CD4-positive, alpha-beta T cell treated with Interleukin-15 for 4 hours (primary cell): ENCODE measurements around the gene C10orf105.
A peak's percentile ranks its signal among the peaks of the same experiment; 100 is the strongest.

Experiments used
- DNase-seq: peaks from one replicate; pipeline ENCODE4 v3.0.0-alpha.2; 2020; ENCODE audit warnings: low spot score

C10orf105 gene

DNA sequence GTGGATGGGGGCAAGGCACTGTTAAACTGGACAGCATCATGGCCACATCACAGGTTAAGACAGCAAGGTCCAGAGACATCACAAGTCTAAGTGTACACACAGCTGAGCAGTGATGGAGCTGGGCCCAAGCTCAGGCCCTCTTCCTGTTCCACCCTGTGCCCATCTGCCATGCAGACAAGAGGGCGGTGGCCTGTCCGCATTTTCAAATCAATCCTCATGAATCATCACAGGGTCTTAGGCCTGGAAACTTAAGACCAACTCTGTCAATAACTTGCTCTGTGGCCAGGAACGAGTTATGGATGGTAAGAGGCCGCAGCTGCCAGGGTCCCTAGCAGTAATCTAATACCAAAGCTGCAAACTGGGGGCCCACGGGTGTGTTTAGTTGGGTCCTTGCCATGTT, 3.2 kb downstream of the C10orf105 start:
- DNase-seq: no peak

DNA sequence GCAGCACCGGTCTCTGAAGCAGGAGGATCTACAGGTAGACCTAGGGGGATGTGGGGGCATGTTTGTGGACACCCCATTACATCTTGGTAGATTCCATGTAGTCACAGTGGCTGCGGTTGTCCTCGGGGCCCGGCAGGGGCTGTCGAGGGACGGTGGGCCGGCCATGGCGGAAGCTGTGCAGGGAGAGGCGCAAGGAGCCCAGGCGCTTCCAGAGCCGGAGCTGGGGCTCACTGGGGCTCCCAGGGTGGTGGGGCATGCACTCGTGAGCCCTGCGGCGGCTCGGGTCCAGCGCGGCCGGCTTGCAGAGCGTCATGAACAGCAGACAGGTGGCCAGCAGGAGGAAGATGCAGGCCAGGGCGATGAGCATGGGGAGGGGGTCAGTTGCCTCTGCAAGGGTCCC, 3.7 kb downstream of the C10orf105 start:
- no peak for DNase-seq

- no peak for DNase-seq
Measured at GRCh38 chr10:71715026-71715425, 4.6 kb downstream of the C10orf105 start.

GRCh38 chr10:71714592-71714991, 5.0 kb downstream of the C10orf105 start:
- DNase-seq: no peak

GRCh38 chr10:71714031-71714410, 5.6 kb downstream of the C10orf105 start:
- no peak for DNase-seq

DNA sequence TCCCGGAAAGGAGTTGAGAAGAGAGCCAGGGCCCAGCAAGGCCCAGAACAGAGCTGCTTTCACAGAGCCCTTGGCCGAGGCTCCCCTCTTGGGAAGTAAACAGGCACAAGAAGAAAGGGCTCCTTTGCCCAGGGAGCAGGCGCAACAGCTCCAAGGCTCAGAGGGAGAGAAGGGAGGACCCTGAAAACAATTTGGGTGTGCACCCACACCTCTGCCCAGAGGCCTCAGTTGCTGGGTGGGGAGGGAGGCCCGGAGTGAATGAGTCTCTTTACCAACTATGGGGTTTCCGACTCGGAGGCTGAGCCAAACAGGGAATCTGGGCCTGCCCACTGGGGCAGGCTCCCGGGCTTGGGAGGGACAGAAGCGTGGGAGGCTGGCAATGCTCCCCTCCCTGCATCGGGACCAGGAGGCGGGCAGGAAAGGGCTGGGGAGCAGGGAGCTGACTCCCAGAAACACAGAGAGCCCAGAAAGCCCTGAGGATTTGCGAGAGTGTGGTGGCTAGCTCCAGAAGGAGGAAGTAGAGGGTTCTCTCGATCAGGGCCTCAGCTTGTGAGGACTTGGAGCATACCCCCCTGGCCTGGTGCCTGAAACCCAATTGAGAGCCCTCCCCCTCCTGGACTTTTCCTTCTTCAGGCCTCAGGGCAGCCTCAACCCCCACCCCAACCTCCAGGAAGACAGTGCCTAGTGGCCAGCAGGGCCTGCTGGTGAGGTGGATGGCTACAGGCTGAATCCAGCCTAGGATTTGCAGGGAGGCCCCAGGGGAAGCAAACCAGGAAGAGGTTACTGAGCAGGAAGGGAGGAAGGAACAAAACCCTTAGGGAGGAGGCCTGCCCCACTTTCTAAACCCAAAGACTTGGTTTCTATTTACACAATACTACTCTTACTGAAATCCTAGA, 6.2 kb downstream of the C10orf105 start:
- peak; percentile 52 for DNase-seq

DNA sequence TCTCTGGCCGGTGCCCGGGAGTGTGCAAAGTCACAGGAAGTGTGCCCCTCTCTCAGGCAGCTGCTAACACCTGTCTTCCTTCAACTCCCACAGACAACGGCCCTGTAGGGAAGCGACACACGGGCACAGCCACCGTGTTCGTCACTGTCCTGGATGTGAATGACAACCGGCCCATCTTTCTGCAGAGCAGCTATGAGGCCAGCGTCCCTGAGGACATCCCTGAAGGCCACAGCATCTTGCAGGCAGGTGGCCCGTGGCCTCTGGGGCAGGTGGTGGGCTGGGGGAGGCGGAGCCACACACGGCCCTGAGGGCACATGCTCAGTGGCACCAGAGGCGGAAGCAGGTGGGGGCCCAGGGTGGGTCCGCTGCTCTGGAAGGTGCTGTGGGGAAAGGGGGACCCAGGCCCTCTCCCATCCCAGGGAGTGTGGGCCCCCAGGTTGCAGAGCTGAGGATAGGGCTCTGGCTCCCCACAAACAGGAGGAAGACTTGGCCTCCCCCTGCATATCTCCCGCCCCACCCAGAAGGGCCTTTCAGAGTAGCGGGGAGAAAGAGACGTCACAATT, 6.9 kb downstream of the C10orf105 start:
- DNase-seq: peak; percentile 60

GRCh38 chr10:71712170-71712569, 7.4 kb downstream of the C10orf105 start:
- DNase-seq: no peak

DNA sequence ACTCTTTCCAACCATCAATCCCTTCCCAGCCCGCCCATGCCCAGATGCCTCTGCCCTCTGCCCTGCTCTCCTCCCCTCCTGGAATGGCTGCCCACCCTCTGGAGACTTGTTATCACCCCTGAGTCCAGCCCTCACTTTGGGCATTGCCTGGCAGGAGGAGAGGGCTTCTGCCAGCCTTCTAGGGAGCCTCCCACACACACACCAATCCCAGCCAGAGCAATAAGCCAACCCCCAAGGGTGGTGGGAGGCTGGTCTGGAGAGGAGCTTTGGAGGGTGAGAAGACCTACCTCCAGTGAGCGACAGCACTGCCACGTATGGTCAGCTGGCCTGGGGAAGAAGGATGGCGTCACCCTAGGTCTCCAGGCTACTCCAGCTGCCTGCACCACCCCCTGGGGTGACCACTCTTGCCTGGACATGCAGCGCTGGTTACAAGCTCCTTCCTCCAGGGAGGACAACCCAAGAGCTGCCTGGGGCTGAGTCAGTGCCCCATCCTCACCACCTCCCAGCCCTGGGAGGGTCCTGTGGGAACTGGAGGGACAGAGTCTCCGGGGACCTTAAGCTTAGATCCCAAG, 8.4 kb downstream of the C10orf105 start:
- no peak for DNase-seq

DNA sequence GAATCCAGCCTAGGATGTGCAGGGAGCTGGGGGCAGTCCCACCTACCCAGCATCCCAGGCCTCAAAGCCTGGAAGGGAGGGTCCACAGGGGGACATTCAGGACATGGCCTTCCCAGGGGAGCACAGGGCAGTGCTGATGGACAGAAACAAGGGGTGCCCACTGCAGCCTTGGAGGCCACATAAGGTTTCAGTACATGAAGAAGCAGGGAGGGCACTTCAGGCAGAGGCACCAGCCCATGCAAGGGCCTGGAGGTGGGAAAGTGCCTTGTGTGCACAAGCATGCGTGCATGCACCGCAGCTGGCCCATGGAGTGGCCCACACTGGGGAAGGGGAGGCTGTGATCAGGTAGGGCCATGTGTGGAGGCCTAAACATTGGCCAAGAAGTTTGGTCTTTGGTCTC, 9.1 kb downstream of the C10orf105 start:
- DNase-seq: no peak

GRCh38 chr10:71708897-71709882, 10.4 kb downstream of the C10orf105 start:
- DNase-seq: no peak

DNA sequence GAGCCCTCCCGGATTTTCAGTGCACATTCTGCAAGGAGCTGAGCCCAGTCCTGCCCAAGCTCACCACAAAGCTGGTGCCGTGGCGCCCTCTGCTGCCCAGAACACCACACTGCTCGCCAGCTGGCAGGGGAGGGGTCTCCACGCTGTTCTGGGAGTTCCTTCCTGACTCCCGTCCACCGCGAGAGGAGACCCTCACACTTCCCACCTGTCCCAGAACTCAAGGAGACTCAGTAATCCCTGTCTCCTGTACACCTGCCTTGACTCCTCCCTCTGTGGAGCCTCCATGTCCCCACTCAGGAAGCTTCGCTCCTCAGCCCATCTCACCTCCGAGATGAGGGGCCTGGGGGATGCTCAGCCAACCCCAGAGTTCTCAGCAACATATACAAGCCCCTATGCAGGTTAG, 11.3 kb downstream of the C10orf105 start:
- peak; percentile 69 for DNase-seq

DNA sequence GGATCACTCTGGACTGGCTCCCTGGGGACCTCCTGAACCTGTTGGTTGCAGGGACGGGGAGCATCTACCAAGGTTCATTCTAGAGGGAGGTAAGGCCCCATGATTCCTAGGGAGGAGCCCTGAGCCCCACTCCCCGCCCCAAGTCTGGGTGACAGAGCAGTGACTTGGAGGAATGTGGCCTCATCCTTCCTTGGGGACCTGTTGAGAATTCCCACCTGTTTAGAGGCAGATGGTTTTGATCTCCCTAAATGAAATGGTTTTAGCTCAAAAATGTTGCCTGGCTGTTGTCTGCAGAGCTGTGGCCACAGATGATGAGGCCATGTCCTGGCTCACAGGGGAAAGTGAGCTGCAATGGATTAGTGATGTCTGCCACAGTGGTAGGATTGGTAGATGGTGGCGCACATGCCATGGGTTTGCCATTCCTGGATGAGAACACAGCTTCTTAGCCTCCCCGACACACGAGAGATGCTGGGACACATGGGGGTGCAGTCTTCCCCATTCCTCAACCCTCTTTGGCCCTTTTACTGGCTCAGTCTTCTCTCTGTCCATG, 12.3 kb downstream of the C10orf105 start:
- no peak for DNase-seq

- DNase-seq: no peak
Measured at GRCh38 chr10:71706216-71707121, 13.1 kb downstream of the C10orf105 start.

- no peak for DNase-seq
Measured at GRCh38 chr10:71705582-71705981, 14.0 kb downstream of the C10orf105 start.

DNA sequence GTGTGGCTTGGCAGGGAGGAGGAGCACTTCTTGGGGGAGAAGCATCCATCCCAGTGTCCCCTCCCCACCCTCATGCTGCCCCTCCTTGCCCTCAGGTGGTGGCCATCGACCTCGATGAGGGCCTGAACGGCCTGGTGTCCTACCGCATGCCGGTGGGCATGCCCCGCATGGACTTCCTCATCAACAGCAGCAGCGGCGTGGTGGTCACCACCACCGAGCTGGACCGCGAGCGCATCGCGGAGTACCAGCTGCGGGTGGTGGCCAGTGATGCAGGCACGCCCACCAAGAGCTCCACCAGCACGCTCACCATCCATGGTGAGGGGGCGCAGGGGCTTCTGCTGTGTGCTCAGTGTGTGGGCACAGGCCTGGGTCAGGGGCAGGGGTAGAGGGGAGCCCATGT, 14.8 kb downstream of the C10orf105 start:
- DNase-seq: no peak

DNA sequence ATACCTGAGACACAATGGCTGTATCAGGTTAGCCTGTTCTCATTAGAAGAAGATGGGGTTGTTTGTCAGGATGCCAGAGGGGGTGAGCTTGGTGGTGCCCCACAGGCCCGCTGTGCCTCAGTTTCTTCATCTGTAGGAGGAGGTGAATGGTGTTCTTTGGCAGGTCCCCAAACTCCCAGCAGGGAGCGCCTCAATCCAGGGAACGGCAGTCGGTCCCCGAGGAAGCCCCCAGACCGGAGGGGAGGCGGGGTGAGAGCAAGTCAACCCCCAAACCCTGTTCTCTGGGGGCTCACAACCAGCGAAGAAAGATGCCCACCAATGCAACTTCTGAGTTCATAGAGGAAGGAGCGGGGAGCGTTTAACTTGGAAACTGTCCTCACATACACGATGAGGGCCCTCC, 16.0 kb downstream of the C10orf105 start:
- DNase-seq: no peak

GRCh38 chr10:71701496-71702132, 18.0 kb downstream of the C10orf105 start:
- no peak for DNase-seq

GRCh38 chr10:71700731-71701368, 18.7 kb downstream of the C10orf105 start:
- no peak for DNase-seq

DNA sequence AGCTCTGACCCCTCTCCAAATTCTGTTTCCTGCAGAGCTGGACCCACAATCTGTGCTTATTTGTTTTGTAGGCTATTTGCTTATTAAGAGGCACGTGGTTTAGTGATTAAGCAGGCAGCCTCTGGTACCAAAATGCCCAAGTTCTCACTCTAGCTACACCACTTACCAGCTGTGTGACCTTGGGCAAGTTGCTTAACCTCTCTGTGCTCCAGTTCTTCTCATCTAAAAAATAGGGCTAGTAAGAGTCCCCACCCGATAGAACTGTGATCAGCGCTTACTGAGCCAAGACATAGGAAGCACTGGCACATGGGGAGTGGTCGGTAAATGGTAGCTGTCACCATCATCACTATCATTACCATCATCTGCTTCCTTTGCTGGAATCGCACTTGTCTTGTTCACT, 20.8 kb downstream of the C10orf105 start:
- DNase-seq: no peak
